Stimulated activated CD4-positive, alpha-beta T cell treated with anti-CD3 and anti-CD28 coated beads, Interleukin-15, amount 100 ng/mL, for 1 hour (primary cell): ENCODE data around the gene DUSP28.
A peak's percentile ranks its signal among the peaks of the same experiment; 100 is the strongest.
"Not testable (repeated sequence)": the region's sequence is repeated elsewhere in the genome, so short reads cannot be mapped to it uniquely, and the experiment has no call there.

ENCODE experiments used
- DNase-seq, 2 donors: peaks; one replicate each; pipeline ENCODE4 v3.0.0-alpha.2; 2020; ENCODE audit warnings: low read depth in 1 of 2, low spot score in 1 of 2

DUSP28 gene

GRCh38 chr2:240527153-240527750 lies 32.9 kb upstream of the DUSP28 start:
- DNase-seq = no peak

GRCh38 chr2:240528406-240529040 lies 31.6 kb upstream of the DUSP28 start:
- no peak for DNase-seq

DNA sequence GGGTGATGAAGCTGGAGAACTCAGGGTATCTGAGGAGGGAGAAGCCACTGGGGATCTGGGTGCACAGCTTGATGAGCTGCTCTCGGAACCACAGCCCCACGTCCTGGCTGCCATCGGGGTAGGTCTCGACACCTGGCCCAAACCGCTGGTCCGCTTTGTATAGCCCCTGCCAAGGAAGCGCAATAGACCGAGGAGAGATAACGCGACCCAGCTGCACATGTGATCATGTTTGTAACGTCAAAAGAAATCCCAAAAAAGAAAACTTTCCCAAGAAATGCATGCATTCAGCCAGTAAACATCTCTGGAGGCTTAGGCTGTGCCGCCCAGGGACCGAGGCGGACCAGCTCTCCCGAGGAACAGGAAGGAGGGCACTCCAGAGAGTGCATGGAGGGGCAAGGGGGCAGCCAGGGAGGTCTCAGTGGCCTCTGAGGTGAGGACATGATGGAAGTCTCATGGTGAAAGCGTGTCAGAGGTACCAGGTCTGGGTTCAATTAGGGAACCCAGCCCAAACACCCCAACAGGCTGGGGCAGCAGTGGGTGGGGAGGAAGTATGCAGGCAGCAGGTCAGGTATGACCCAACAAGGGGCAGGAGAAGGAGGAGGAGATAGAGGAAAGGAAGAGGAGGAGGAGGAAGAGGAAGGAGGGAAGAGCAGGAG lies 30.7 kb upstream of the DUSP28 start:
- DNase-seq = no peak

DNA sequence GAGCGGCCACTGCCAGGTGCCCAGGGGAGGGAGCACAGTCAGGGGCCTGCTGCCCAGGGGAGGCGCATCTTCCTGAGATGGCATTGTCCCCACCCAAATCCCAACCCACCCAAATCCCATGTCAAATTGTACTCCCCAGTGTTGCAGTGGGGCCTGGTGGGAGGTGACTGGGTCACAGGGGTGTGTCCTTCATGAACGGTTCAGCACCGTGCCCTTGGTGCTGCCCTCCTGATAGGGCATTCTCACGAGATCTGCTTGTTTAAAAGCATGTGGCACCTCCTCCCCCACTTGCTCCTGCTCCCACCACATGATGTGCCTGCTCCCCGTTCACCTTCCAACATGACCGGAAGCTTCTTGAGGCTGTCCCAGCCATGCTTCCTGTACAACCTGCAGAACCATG lies 30.0 kb upstream of the DUSP28 start:
- no peak for DNase-seq

- no peak for DNase-seq
These were observed 29.1 kb upstream of the DUSP28 start for GRCh38 chr2:240531038-240531437.

- no peak for DNase-seq
These were observed 28.0 kb upstream of the DUSP28 start for GRCh38 chr2:240532031-240532775.

DNA sequence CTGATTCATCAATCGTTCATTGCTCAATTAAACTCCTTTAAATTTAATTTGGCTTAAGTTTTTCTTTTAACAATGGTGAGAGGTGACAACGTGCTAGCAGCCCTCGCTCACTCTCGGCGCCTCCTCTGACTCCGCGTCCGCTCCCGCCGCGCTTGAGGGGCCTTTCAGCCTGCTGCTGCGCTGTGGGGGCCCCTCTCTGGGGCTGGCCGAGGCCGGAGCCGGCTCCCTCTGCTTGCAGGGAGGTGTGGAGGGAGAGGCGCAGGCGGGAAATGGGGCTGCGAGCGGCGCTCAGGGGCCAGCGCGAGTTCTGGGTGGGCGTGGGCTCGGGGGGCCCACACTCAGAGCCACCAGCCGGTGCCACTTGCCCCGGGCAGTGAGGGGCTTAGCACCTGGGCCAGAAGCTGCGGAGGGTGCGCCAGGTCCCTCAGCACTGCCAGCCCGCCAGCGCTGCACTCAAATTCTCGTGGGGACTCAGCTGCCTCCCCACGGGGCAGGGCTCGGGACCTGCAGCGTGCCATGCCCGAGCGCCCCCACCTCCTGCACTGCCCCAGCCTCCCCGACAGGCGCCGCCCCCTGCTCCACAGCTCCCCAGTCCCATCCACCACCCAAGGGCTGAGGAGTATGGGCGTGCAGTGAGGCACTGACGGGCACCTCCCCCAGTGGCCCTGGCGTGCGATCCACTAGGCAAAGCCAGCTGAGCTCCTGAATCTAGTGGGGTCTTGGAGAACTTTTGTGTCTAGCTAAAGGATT lies 22.0 kb upstream of the DUSP28 start:
- no peak for DNase-seq

GRCh38 chr2:240539101-240539500 lies 21.1 kb upstream of the DUSP28 start:
- DNase-seq = not testable (repeated sequence)

- DNase-seq = no peak
These were observed 20.3 kb upstream of the DUSP28 start for GRCh38 chr2:240539906-240540305.

DNA sequence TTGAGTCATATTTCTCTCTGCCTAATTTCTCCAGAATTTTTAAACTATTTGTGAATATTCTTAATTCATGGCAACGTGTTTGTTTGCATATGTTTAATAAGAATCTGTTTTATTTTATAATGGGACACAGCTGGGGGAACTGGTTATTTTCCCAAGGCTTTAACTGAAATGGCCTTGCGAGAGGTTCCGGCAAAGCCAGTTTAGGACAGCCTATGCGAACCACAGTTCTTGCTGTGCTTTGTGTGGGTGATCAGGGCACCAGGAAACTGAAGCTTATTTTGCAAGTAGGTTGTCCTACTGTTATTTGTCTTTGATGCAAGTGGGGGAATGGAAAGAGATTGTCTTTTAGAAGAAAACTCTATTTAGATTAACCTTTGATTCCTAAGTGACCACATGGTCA lies 8.9 kb upstream of the DUSP28 start:
- DNase-seq = no peak

DNA sequence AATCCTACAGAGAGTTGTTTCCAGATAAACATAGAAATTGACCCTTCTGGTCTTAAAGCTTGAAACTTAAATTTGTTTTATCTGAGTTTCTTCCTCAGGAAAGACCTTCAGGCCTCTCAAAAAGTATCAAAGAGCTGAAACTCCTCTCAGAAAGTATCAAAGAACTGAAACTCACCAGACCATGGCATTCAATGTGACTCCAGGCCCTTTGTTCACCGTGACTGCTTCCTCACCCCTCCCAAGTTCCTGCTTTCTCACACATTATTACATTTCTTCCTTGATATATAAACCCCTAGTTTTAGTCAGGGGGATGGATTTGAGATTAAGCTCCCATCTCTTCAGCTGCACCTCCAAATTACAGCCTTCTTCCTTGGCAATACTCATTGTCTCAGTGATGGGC lies 8.3 kb upstream of the DUSP28 start:
- DNase-seq = no peak

DNA sequence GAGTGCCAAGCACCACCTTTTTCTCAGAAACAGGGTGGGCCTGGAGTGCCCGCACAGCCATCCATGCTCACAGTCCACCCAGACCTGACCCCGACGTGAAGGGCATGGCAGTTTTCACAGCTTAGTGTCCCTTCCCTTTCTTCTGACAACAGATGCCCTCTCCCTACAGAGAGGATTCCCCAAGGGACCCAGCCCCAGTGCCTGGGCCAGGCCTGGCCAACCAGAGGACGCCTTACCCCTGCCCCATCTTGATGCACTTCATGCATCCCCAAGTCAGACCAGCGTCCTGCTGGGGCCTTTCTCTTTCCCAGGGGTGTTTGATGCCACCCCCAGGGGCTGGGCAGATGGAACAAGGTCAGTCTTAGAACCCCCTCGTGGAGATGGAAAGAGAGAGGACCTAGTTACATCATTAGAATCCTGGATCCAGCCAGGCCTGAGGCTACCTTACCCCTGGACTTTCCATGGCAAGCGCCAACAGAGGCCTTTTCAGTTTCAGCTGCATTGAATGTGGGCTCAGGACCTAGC lies 6.1 kb upstream of the DUSP28 start:
- no peak for DNase-seq

DNA sequence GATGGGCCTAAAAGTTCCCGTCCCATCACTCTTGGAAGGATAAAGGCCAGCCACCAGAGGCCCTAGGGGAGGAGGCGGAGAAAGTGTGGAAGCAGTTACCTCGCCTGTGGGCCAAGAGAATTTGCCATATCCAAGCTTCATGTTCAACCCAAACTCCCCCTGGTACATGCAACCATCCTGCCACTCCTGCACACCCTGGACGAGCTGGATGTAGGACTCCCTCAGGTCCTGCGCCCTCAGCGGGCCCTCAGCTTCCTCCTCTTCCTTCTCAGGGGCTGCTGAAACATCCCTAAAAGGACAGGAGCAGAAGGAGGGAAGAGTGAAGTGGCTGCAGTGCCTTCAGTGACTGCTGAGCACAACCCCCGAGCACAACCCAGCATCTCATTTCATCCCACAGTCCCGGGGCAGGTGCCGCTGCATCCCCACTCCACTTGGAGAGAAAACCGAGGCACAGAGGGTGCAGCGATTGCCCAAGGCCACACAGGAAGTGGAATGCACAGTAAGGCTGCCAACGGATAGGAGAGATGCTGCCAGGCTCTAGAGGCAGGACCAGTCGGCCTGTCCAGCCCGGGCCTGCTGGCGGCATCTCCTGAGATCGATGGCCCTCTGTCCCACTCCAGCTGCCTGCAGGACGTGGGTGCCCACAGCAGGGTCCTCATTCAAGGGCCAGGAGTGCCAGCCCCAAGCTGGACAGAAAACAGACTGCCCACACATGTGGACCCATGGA lies 5.2 kb upstream of the DUSP28 start:
- no peak for DNase-seq

GRCh38 chr2:240555541-240556250 lies 4.5 kb upstream of the DUSP28 start:
- no peak for DNase-seq

DNA sequence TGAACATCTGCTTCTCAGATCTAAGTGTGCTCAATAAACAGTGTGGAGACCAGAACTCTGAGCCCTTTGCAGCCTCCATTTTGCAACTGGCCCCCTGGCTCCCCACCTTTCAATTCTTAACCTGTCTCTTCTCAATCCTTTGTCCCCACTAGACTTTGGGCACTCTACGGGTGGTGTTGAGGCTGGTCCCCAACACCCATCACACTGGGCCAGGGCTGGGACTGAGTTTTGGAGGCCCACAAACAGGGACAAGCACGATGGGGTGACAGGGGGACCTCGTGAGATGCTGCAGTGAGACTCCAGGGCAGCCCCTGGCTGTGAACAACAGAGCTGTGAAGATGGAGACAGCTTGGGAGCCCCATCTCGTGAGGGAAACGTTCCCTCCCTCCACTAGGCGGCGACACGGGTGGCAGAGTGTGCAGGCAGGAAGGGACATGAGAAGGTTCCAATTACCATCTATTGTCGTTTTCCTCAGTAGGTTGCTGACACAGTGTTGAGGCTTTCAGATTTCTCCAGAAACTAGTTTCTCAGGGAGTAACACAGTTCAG lies 3.5 kb upstream of the DUSP28 start:
- peak; percentile 44 to 52 for DNase-seq

DNA sequence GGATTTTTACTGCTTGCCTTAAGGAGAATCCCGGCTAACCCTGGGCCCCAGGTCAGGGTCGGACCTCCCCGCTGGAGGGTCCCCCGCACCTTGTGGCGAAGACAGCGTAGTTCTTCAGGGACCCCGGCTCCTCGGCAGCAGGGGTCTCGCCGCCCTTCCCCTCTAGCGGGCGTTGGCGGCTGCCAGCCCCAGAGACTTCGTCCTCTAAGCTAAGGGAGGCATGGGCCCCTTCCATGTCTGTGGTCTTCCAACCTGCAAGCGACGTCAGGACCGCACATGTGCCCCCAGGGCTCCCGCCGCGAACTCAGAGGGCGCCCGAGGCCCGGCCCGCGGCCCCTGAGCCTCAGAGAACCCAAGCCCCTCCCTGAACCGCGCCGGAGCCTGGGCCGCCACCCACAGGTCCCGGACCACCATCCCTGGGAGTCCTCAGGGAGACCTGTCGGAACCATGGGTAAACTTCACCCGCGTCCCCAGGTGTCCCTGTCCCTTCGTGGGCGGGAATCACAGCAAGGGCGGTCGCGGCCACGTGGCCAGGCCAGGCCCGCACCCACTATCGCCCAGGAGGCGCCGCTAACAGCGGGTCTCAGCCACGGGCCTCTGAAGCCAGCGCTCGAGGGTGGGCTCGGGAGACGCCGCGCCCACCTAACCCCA lies 2.9 kb upstream of the DUSP28 start:
- DNase-seq = no peak

- peak in 1 of 2 donors; percentile 54 for DNase-seq
These were observed 2.3 kb upstream of the DUSP28 start, which contains the start of gene ANKMY1 for GRCh38 chr2:240557808-240558207. ANKMY1 (minus strand) TSS chr2:240557988; CDS start chr2:240557335, 653 bp downstream.

GRCh38 chr2:240558236-240558761 lies 1.9 kb upstream of the DUSP28 start:
- DNase-seq = no peak

- DNase-seq = no peak
These were observed 871 bp upstream of the DUSP28 start for GRCh38 chr2:240559286-240559685.
